ENCODE measurements around the gene EHHADH. TPM values are rescaled to one million over a fixed set of nuclear protein-coding genes. Genes with fewer than 3 reads are reported as not detected.

The EHHADH gene
- polyA plus RNA-seq, 1 of the 3 experiments (the other 2 are of a cell fraction), result 2.5 TPM

DNA sequence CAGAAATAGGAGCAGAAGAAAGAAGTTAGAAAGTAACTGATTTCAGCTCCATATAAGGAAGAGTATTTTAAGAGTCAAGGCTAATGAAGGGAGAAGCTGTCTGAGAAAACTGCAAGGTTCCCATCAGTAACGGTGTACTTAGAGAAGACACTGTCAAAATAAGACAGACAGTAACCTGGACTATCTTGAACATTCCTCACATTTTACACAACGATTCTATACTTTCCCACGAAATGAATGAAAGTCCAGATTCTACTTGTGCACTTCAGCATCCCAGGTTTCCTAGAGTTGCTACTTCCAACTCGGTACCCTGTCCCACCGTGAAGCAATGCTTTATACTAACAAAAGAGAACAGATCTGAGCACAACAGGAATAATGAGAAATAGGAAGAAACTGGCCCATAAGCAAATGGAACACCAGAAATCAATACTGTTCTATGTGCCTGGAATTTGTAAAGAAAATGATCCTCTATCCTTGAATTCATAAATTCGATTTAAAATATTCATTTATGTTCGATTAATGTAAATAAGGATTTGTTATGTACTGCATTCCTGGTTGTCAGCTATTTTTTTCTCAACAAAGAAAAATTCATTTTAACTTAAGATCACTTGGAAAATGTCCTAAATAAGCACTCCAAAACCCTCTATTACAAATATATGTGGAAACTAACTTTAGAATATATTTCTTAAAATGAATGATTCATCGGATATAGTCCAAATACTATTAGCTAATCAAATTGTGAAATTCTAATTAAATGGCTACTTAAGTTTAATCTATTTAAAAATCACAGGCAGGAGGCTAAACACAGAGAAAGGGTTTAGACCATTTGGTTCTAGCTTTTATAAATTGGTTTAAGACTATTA, 102.5 kb downstream of the EHHADH start:
- no peak overlapping the region for H3K9ac ChIP-seq
- no peak overlapping the region for H3K4me2 ChIP-seq
- peaks cover 0 to 6% of the 10 kb centered on the region in 2 experiments; a peak in 1 of 4 replicates for H3K4me1 ChIP-seq (ENCODE audit: control insufficient read depth in 1 of 2, insufficient read depth in 2 of 2, low read depth in 1 of 2, low read length in 1 of 2)
- TF ChIP-seq, protein P1, sequence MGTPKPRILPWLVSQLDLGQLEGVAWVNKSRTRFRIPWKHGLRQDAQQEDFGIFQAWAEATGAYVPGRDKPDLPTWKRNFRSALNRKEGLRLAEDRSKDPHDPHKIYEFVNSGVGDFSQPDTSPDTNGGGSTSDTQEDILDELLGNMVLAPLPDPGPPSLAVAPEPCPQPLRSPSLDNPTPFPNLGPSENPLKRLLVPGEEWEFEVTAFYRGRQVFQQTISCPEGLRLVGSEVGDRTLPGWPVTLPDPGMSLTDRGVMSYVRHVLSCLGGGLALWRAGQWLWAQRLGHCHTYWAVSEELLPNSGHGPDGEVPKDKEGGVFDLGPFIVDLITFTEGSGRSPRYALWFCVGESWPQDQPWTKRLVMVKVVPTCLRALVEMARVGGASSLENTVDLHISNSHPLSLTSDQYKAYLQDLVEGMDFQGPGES (IDR thresholded peaks at IDR 0.05; ENCODE audit: low read depth, low read length), result no peak
- no peak for TF ChIP-seq TEAD4 (IDR thresholded peaks at IDR 0.05; ENCODE audit: borderline replicate concordance, insufficient read depth)
- TF ChIP-seq EP300 (IDR thresholded peaks at IDR 0.05; ENCODE audit: borderline replicate concordance in 1 of 2, low read depth in 1 of 2, low read length in 1 of 2), result no peak
- TF ChIP-seq CHD2 (IDR thresholded peaks at IDR 0.05; ENCODE audit: low read length, partially characterized antibody), result no peak
- no peak for TF ChIP-seq EZH2phosphoT487 (IDR thresholded peaks at IDR 0.05; ENCODE audit: borderline replicate concordance, low read depth)
- TF ChIP-seq POLR2AphosphoS5 (IDR thresholded peaks at IDR 0.05; ENCODE audit: low read depth, low read length), result no peak
- TF ChIP-seq GATA2 (CRISPR knock-in tag; IDR thresholded peaks at IDR 0.05), result no peak
- no peak for TF ChIP-seq GABPA (IDR thresholded peaks at IDR 0.05; ENCODE audit: low read depth)
- TF ChIP-seq, protein P2, sequence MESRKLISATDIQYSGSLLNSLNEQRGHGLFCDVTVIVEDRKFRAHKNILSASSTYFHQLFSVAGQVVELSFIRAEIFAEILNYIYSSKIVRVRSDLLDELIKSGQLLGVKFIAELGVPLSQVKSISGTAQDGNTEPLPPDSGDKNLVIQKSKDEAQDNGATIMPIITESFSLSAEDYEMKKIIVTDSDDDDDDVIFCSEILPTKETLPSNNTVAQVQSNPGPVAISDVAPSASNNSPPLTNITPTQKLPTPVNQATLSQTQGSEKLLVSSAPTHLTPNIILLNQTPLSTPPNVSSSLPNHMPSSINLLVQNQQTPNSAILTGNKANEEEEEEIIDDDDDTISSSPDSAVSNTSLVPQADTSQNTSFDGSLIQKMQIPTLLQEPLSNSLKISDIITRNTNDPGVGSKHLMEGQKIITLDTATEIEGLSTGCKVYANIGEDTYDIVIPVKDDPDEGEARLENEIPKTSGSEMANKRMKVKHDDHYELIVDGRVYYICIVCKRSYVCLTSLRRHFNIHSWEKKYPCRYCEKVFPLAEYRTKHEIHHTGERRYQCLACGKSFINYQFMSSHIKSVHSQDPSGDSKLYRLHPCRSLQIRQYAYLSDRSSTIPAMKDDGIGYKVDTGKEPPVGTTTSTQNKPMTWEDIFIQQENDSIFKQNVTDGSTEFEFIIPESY (IDR thresholded peaks at IDR 0.05; ENCODE audit: borderline replicate concordance, low read depth), result no peak
- TF ChIP-seq SMC3 (IDR thresholded peaks at IDR 0.05; ENCODE audit: low read depth, low read length), result no peak
- no peak for TF ChIP-seq JUND (IDR thresholded peaks at IDR 0.05)
- TF ChIP-seq RXRA (IDR thresholded peaks at IDR 0.05; ENCODE audit: borderline replicate concordance, low read depth), result no peak
- no peak for TF ChIP-seq RFX5 (IDR thresholded peaks at IDR 0.05; ENCODE audit: low read length)
- TF ChIP-seq FOXM1 (IDR thresholded peaks at IDR 0.05; ENCODE audit: low read depth), result no peak
- TF ChIP-seq YY1 (IDR thresholded peaks at IDR 0.05; ENCODE audit: low read depth), result no peak
- WGBS (ENCODE audit: low lambda C conversion rate), result 58% methylated on average over 8 of the region's 8 CpGs
- POLR2A ChIA-PET, result no interaction called here
- no peaks in the 10 kb centered on the region for H3K79me2 ChIP-seq (ENCODE audit: insufficient read depth)
- H3K36me3 ChIP-seq (replicated peaks in 1 of 2; ENCODE audit: control insufficient read depth in 1 of 2, insufficient read depth in 2 of 2, low read length in 1 of 2), result no peaks in the 10 kb centered on the region
- peaks cover 36% of the 10 kb centered on the region for H3K27me3 ChIP-seq (ENCODE audit: insufficient read depth)
- no peak overlapping the region for H3K4me3 ChIP-seq (ENCODE audit: low read depth in 2 of 2, low read length in 1 of 2)
- H3K9me3 ChIP-seq, result no peaks in the 10 kb centered on the region
- no peak overlapping the region for H2AFZ ChIP-seq (ENCODE audit: low read depth)
- no peaks in the 10 kb centered on the region for H4K20me1 ChIP-seq (ENCODE audit: insufficient read depth)
- CTCF ChIA-PET, result interaction anchor here (0.6 to 1.5 kb wide), 2 partner anchors 13 to 25 kb away, joined by 3 to 5 read pairs; no protein-coding TSS in a partner anchor
- DNase-seq, result no peak
- H3F3A ChIP-seq (replicated peaks; ENCODE audit: insufficient read depth), result no peaks in the 10 kb centered on the region
- no peak overlapping the region for H3K27ac ChIP-seq (ENCODE audit: low read depth in 2 of 2, low read length in 1 of 2)
- H3K9me2 ChIP-seq, result no peaks in the 10 kb centered on the region
